ENCODE results near the gene SOWAHD.

- TF ChIP-seq CTCF (IDR thresholded peaks at IDR 0.05; ENCODE audit: insufficient read depth, low read length, poor library complexity, severe bottlenecking) (no peak), EZH2phosphoT487 (conservative IDR thresholded peaks at IDR 0.05; ENCODE audit: low read length) (no peak)
Observed at GRCh38 chrX:119757646-119757978, 776 bp upstream of the SOWAHD start.
